ENCODE data around the gene NMT1. TPM values are rescaled to one million over a fixed set of nuclear protein-coding genes. Genes with fewer than 3 reads are reported as not detected.

NMT1 gene
- total RNA-seq, 1 experiment from 2014 or later, result 173 TPM

GRCh38 chr17:45118691-45119090, 57.6 kb downstream of the NMT1 start:
- Histone ChIP-seq H3K9ac (ENCODE audit: low read length) (no peak overlapping the region), H2AFZ (ENCODE audit: low read depth, low read length, poor library complexity, severe bottlenecking) (no peak overlapping the region), H3K79me2 (ENCODE audit: insufficient read depth, low read length) (peaks cover 23% of the 10 kb centered on the region), H3K4me3 (replicated peaks in 1 of 2; ENCODE audit: low read depth in 1 of 2, low read length in 2 of 2) (no peak overlapping the region), H3K4me2 (ENCODE audit: low read length) (no peak overlapping the region), H3K9me3 (ENCODE audit: control insufficient read depth in 1 of 2, insufficient read depth in 1 of 2, low read depth in 1 of 2, low read length in 2 of 2) (no peaks in the 10 kb centered on the region), H3K27me3 (ENCODE audit: insufficient read depth, low read length) (no peaks in the 10 kb centered on the region), H3K9me2 (ENCODE audit: insufficient read depth) (no peaks in the 10 kb centered on the region), H3K27ac (ENCODE audit: low read depth, low read length) (no peak overlapping the region), H3K36me3 (ENCODE audit: control insufficient read depth in 1 of 2, insufficient read depth in 2 of 2, low read length in 2 of 2) (peaks cover 0 to 11% of the 10 kb centered on the region in 2 experiments; a peak in 2 of 4 replicates), H3K4me1 (ENCODE audit: control insufficient read depth in 1 of 2, insufficient read depth in 2 of 2, low read length in 2 of 2) (peaks cover 20 to 23% of the 10 kb centered on the region in 2 experiments), H4K20me1 (ENCODE audit: insufficient read depth) (no peaks in the 10 kb centered on the region)
- ChIA-PET POLR2A (no interaction called here), CTCF (interaction anchor here (1.3 kb wide), 1 partner anchor 17 kb away, joined by 4 read pairs; the partner anchor contains the start of gene ACBD4), RAD21 (ENCODE audit: low non-redundant PET in 1 of 2, low total read pairs in 2 of 2, uncharacterized antibody in 2 of 2, unreplicated experiment in 2 of 2) (no interaction called here)
- DNase-seq (ENCODE audit: low read depth, low spot score) (no peak), ATAC-seq (no peak)
- BruUV-seq (replicated peaks), result no TSS peak
- intact Hi-C loops (cut with micrococcal nuclease), result no loop called here
- TF ChIP-seq MAX (IDR thresholded peaks at IDR 0.05), result no peak

DNA sequence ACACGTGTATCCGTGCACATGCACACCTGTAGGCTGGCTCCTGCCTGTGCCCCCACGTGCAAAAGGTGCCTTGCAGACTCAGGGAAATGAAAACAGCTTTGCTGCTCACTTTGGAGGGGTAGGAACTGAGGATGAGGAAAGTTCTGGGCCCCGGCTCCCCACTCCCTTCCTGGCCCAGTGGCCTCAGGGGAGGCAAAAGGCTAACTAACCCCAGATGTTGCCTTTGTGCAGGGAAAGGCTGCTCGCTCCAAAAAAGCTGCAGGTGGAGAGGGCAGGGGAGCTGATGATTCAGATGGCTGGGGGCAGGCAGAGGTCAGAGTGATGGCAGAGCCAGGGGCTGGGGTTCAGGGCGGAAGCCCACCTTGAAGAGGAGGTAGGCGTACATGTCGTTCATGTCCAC, 58.8 kb downstream of the NMT1 start:
- no peak for ATAC-seq
- Histone ChIP-seq H3K9me3 (ENCODE audit: control insufficient read depth in 1 of 2, insufficient read depth in 1 of 2, low read depth in 1 of 2, low read length in 2 of 2) (no peaks in the 10 kb centered on the region), H3K9ac (ENCODE audit: low read length) (no peak overlapping the region), H2AFZ (ENCODE audit: low read depth, low read length, poor library complexity, severe bottlenecking) (no peak overlapping the region), H4K20me1 (ENCODE audit: insufficient read depth) (no peaks in the 10 kb centered on the region), H3K9me2 (ENCODE audit: insufficient read depth) (no peaks in the 10 kb centered on the region), H3K4me3 (replicated peaks in 1 of 2; ENCODE audit: low read depth in 1 of 2, low read length in 2 of 2) (no peak overlapping the region), H3K27ac (ENCODE audit: low read depth, low read length) (no peak overlapping the region), H3K79me2 (ENCODE audit: insufficient read depth, low read length) (peaks cover 29% of the 10 kb centered on the region), H3K4me1 (ENCODE audit: control insufficient read depth in 1 of 2, insufficient read depth in 2 of 2, low read length in 2 of 2) (peaks cover 33 to 36% of the 10 kb centered on the region in 2 experiments), H3K36me3 (ENCODE audit: control insufficient read depth in 1 of 2, insufficient read depth in 2 of 2, low read length in 2 of 2) (peaks cover 0 to 11% of the 10 kb centered on the region in 2 experiments; a peak in 2 of 4 replicates), H3K27me3 (ENCODE audit: insufficient read depth, low read length) (no peaks in the 10 kb centered on the region), H3K4me2 (ENCODE audit: low read length) (no peak overlapping the region)
- ChIA-PET CTCF (no interaction called here), RAD21 (ENCODE audit: low non-redundant PET in 1 of 2, low total read pairs in 2 of 2, uncharacterized antibody in 2 of 2, unreplicated experiment in 2 of 2) (no interaction called here), POLR2A (no interaction called here)
- no TSS peak for BruUV-seq (replicated peaks)
- no peak for DNase-seq (ENCODE audit: low read depth, low spot score)
- TF ChIP-seq MAX (IDR thresholded peaks at IDR 0.05) (no peak), FOSL1 (IDR thresholded peaks at IDR 0.05; ENCODE audit: low read depth) (no peak), SP1 (IDR thresholded peaks at IDR 0.05; ENCODE audit: low read depth) (no peak), JUND (IDR thresholded peaks at IDR 0.05) (no peak), EZH2phosphoT487 (IDR thresholded peaks at IDR 0.05; ENCODE audit: borderline replicate concordance) (no peak), ATF3 (IDR thresholded peaks at IDR 0.05) (no peak), POLR2A (IDR thresholded peaks at IDR 0.05; ENCODE audit: borderline replicate concordance, extremely low read depth, insufficient read depth, insufficient read length) (no peak), ELF1 (IDR thresholded peaks at IDR 0.05; ENCODE audit: borderline replicate concordance, low read depth) (no peak), RAD21 (IDR thresholded peaks at IDR 0.05; ENCODE audit: low read depth) (no peak), CBX3 (IDR thresholded peaks at IDR 0.05; ENCODE audit: low read depth) (no peak)
- intact Hi-C loops (cut with micrococcal nuclease), result no loop called here

All from HCT116 (cell line).